Stimulated activated CD4-positive, alpha-beta T cell treated with anti-CD3 and anti-CD28 coated beads, Interleukin-4, amount 100 ng/mL, for 1 hour (primary cell): ENCODE data around the gene NUPR1.
"Not testable (repeated sequence)": the region's sequence is repeated elsewhere in the genome, so short reads cannot be mapped to it uniquely, and the experiment has no call there.

Experiments
- DNase-seq: peaks from one replicate; pipeline ENCODE4 v3.0.0-alpha.2; 2020

Gene NUPR1

GRCh38 chr16:28526201-28527099 is 12.3 kb downstream of the NUPR1 start:
- no peak for DNase-seq

DNA sequence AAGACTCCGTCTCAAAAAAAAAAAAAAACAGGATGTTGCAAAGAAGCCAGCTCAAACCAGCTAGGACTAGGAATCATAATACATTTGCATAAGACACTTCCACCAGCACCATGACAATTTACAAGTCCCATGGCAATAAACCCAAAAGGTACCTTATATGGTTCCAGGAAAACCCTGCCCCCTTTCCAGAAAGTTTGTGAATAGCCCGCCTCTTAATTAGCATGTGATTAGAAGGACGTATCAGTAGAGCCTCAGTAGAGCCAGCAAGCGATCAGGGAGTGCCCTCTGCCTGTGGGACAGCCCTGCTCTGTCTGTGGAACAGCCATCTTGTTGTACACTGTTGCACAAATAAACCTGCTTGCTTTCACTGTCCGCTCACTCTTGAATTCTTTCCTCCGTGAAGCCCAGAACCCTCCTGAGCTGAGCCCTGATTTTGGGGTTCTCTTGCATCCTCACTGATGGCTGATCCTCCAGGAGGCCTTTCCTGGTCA is 14.0 kb downstream of the NUPR1 start:
- no peak for DNase-seq

DNA sequence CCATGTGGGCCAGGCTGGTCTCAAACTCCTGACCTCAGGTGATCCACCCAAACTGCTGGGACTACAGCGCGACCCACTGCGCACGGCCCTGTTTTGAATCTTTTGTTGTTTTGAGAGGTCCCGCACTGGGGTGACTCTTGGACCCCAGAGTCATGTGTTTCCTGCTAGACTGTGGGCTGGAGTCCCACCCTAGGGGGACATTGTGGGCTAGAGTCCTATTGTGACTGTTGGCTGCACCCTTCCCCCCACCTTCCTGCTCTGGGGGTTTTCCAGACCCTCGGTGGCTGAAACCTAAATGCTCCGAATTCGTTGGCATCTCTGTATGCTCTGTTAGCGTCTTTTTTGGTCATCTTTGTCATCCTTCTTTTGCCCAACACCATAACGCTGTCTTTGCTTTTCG is 16.0 kb downstream of the NUPR1 start:
- DNase-seq, result no peak

- no peak for DNase-seq
Observed at GRCh38 chr16:28521436-28521835, 17.3 kb downstream of the NUPR1 start.

DNA sequence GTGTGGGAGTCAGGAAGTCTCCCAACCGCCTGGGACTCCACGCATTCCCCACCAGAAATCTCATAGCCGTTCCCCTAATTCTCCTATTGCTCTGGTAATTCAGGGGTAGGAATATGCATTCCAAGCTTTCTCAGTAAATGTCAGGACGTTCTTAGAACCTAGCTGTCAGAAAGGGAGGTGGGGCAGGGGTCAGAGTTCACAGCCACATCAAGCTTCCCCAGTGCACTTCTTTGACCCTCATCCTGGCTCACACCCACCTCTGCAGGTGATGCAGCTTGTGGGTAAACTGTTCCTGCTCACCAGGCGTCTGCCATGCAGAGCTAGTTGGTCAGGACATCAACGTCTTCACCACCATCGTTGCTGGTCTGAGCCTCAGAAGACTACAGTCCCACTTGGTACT is 18.1 kb downstream of the NUPR1 start:
- no peak for DNase-seq

- no peak for DNase-seq
Observed at GRCh38 chr16:28514246-28514645, 24.5 kb downstream of the NUPR1 start.

GRCh38 chr16:28513484-28514181 is 25.1 kb downstream of the NUPR1 start:
- DNase-seq, result no peak

GRCh38 chr16:28511801-28512789 is 26.7 kb downstream of the NUPR1 start:
- no peak for DNase-seq

DNA sequence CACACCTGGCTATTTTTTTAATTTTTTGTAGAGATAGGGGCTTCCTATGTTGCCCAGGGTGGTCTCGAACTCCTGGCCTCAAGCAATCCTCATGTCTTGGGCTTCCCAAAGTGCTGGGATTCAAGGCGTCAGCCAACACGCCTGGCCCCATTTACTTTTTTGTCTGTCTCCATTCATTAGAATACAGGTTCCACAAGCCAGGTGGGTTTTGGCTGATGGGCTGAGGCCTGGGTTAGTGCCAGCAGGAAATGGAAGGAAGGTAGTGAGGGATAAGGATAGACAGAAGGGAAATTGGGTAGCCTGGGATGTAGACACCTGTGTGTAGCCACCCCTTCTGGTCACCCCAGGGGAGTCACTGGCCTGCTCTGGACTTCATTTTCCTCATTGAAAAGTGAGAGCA is 27.7 kb downstream of the NUPR1 start:
- no peak for DNase-seq

DNA sequence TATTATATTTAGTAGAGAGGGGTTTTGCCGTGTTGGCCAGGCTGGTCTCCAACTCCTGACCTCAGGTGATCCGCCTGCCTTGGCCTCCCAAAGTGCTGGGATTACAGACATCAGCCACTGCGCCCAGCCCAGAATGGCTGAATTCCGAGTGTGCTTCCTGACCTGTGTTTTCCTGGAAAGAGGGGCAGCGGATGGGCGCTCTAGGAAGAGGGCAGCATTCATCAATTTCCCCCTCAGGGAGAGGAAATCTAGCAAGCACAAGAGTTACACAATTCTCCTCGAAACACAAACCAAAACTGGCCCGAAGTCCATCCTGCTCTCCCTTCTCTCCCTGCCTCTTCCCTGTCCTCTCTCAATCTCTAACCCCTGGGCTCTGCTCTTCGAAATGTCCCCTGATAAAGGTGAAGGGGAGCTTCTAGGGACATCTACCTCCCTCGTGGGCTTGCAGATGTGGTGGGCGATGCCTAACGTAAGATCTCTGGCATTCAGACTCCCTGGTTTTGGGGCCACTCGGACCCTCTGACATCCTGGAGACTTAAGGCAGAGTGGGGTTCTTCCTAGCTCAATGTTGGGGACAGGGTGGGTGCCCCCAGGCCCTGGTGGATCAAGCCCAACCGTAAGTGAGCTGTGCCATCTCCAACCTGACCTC is 33.2 kb downstream of the NUPR1 start:
- no peak for DNase-seq

DNA sequence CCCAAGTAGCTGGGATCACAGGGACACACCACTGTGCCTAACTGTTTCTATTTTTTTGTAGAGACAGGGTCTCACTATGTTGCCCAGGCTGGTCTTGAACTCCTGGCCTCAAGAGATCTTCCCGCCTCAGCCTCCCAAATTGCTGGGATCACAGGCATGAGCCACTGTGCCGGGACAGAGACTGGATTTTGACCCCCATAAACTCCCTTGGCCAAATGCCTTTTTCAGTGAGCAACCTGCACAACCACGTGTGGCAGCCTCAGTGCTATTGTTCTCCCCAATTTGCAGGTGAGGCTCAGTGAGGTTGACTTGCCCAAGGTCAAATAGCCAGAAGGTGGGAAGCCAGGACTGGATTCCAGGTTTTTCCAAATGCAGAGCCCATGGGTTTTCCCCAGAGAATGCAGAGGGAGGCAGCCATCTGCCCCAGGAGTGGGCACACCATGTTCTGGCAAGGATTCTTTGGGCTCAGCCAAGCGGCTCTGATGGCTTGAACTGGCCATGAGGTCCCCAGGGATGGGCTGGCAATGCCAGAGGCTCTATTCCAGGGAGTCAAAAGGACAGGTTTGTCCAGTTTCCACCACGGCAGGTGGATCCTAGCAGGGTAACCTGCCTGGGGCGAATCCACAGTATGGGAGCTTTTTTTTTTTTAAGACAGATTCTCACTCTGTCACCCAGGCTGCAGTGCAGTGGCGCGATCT is 33.9 kb downstream of the NUPR1 start:
- DNase-seq, result no peak

GRCh38 chr16:28503470-28504259 is 35.1 kb downstream of the NUPR1 start:
- DNase-seq, result no peak

DNA sequence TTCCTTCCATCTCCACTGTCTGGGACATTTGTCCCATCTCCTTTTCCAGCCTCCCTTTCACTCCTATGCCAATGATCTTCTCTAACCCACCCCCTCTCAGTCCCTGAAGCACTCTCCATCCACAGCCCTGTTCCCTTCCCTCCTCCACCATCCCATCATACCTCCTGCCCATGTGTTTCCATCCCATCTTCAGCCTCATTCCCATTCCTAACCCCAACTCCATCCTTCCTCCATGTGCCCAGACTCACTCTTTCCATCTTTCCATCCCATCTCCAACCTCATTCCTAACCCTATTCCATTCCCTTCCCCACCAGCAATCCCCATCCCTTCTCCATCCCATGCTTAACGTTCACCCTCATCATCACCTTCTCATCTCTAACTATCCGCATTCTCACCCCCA is 36.5 kb downstream of the NUPR1 start:
- DNase-seq, result no peak

GRCh38 chr16:28501258-28502232 is 37.2 kb downstream of the NUPR1 start:
- DNase-seq, result no peak

DNA sequence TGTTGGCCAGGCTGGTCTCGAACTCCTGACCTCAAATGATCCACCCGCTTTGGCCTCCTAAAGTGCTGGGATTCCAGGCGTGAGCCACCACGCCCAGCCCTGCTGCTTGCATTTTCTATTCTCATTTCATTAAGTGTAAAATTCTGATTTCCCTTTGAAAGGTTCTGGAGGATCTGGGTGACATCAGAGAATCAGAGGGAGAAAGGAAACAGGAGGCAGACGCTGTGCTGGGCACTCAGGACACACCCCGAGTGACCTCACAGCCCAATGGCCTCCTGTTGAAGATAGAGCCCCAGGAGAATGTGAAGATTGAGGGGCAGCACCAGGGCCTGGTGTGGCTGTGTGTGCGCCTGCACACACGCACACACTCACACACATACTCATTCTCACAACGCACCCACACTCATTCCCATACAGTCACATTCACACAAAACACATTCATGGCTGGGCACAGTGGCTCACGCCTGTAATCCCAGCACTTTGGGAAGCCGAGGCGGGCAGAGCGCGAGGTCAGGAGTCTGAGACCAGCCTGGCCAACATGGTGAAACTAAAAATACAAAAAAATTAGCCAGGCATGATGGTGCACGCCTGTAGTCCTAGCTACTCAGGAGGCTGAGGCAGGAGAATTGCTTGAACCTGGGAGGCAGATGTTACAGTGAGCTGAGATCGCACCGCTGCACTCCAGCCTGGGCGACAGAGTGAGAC is 38.1 kb downstream of the NUPR1 start:
- not testable (repeated sequence) for DNase-seq

DNA sequence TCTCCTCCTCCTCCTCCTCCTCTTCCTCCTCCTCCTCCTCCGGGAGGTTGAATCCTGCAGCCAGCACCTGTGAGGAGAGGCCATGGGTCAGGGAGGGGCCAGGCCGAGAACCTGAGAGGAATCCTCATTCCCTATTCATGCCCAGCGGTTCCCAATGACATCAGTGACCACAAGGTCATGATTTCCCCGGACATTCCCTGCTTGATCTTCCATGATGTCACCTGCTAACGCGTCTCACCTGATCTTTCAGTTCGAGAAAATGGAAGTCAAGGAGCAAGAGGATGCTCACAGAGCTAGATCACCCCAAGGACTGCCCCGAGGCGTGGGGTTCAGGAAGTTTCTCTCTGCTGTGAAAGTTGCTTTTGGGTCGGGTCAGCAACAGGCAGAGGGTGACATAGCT is 38.9 kb downstream of the NUPR1 start:
- DNase-seq, result no peak

DNA sequence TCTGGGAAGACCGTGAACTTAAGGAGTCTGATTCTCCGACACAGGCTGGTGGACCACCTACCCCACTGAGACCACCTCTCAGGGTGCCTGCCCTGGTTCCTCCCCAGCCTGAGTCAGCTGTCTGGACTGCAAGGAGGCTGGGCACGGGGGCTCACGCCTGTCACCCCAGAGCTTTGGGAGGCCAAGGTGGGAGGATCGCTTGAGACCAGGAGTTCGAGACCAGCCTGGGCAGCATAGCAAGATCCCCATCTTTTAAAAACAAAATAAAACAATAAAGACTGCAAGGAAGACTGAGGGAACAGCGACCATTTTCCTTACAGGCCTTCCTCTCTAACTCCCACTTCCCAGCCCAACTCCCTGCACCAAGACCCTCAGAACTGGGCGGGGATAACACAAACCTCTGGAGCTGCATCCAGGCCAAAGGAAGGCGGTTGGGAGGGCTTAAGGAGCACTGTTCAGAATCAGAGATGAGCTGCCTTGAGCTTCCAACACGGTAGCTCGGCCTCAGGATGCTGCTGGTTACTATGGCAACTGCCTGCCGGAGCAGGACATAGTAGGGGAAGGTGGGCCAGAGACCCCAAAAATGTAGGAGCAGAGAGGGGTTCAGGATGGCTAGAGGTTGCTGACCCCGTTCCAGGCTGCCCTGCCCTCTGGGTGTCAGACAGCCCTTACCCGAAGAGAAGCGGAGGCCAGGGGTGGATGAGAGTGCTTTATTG is 40.0 kb downstream of the NUPR1 start:
- no peak for DNase-seq
